ENCODE measurements around the gene HBD. TPM values are rescaled to one million over a fixed set of nuclear protein-coding genes. Genes with fewer than 3 reads are reported as not detected.

The HBD gene
- total and polyA plus RNA-seq, 9 of the 15 experiments (the other 6 are each of a cell fraction or from before 2014, with no cell fraction given): 11.8 to 169 (median 36.0) TPM

DNA sequence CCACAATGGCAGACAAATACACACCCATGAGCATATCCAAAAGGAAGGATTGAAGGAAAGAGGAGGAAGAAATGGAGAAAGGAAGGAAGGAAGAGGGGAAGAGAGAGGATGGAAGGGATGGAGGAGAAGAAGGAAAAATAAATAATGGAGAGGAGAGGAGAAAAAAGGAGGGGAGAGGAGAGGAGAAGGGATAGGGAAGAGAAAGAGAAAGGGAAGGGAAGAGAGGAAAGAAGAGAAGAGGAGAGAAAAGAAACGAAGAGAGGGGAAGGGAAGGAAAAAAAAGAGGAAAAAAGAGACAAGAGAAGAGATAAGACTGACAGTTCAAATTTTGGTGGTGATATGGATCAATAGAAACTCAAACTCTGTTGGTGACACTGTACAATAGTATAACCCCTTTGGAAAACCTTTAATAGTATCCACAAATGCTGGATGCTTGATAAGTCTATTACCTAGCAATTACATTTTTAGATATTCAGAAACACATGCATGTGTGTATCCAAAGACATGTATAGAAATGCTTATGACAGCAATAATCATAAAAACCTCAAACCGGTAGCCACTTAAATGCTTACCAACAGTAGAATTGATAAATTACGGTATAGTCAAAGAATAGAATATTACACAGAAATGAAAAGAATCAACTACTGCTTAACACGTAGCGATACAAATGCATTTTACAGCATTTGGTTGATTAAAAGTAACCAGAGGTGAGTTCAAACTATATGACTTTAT lies 1.2 kb upstream of the HBD start (continued):
- TF ChIP-seq, protein P1, sequence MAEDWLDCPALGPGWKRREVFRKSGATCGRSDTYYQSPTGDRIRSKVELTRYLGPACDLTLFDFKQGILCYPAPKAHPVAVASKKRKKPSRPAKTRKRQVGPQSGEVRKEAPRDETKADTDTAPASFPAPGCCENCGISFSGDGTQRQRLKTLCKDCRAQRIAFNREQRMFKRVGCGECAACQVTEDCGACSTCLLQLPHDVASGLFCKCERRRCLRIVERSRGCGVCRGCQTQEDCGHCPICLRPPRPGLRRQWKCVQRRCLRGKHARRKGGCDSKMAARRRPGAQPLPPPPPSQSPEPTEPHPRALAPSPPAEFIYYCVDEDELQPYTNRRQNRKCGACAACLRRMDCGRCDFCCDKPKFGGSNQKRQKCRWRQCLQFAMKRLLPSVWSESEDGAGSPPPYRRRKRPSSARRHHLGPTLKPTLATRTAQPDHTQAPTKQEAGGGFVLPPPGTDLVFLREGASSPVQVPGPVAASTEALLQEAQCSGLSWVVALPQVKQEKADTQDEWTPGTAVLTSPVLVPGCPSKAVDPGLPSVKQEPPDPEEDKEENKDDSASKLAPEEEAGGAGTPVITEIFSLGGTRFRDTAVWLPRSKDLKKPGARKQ (CRISPR knock-in tag; IDR thresholded peaks at IDR 0.05): no peak
- TF ChIP-seq CSDE1 (IDR thresholded peaks at IDR 0.05) (0 out of 4 replicates have a peak, but pooled peaks of 1 of the 2 experiments have one; percentile 69), PPARD (CRISPR knock-in tag; IDR thresholded peaks at IDR 0.05) (no peak), YBX1 (IDR thresholded peaks at IDR 0.05) (no peak), FUS (optimal IDR thresholded peaks at IDR 0.05; ENCODE audit: low read depth, low read length) (no peak), MTF1 (CRISPR knock-in tag; IDR thresholded peaks at IDR 0.05; ENCODE audit: borderline replicate concordance) (no peak)
- TF ChIP-seq, protein P2, sequence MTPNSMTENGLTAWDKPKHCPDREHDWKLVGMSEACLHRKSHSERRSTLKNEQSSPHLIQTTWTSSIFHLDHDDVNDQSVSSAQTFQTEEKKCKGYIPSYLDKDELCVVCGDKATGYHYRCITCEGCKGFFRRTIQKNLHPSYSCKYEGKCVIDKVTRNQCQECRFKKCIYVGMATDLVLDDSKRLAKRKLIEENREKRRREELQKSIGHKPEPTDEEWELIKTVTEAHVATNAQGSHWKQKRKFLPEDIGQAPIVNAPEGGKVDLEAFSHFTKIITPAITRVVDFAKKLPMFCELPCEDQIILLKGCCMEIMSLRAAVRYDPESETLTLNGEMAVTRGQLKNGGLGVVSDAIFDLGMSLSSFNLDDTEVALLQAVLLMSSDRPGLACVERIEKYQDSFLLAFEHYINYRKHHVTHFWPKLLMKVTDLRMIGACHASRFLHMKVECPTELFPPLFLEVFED (CRISPR knock-in tag; conservative IDR thresholded peaks at IDR 0.05): peak; percentile 56; the same call in 1 of the 2 replicates
- TF ChIP-seq, protein P3, sequence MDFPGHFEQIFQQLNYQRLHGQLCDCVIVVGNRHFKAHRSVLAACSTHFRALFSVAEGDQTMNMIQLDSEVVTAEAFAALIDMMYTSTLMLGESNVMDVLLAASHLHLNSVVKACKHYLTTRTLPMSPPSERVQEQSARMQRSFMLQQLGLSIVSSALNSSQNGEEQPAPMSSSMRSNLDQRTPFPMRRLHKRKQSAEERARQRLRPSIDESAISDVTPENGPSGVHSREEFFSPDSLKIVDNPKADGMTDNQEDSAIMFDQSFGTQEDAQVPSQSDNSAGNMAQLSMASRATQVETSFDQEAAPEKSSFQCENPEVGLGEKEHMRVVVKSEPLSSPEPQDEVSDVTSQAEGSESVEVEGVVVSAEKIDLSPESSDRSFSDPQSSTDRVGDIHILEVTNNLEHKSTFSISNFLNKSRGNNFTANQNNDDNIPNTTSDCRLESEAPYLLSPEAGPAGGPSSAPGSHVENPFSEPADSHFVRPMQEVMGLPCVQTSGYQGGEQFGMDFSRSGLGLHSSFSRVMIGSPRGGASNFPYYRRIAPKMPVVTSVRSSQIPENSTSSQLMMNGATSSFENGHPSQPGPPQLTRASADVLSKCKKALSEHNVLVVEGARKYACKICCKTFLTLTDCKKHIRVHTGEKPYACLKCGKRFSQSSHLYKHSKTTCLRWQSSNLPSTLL (IDR thresholded peaks at IDR 0.05): no peak
- TF ChIP-seq, protein P4, sequence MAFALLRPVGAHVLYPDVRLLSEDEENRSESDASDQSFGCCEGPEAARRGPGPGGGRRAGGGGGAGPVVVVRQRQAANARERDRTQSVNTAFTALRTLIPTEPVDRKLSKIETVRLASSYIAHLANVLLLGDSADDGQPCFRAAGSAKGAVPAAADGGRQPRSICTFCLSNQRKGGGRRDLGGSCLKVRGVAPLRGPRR (CRISPR knock-in tag; IDR thresholded peaks at IDR 0.05): no peak
- TF ChIP-seq, protein P5, sequence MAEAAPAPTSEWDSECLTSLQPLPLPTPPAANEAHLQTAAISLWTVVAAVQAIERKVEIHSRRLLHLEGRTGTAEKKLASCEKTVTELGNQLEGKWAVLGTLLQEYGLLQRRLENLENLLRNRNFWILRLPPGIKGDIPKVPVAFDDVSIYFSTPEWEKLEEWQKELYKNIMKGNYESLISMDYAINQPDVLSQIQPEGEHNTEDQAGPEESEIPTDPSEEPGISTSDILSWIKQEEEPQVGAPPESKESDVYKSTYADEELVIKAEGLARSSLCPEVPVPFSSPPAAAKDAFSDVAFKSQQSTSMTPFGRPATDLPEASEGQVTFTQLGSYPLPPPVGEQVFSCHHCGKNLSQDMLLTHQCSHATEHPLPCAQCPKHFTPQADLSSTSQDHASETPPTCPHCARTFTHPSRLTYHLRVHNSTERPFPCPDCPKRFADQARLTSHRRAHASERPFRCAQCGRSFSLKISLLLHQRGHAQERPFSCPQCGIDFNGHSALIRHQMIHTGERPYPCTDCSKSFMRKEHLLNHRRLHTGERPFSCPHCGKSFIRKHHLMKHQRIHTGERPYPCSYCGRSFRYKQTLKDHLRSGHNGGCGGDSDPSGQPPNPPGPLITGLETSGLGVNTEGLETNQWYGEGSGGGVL (CRISPR knock-in tag; IDR thresholded peaks at IDR 0.05): no peak

Measured in K562 (cell line).